Trophoblast cell (in vitro differentiated cells and primary cell): ENCODE results near the gene AUTS2.

ENCODE experiments used
- DNase-seq, 2 donors: peaks; one replicate each; pipeline ENCODE4 v3.0.0-alpha.2; 2016
- H2AFZ ChIP-seq: 2 replicates; pipeline ENCODE4 v1.6.1; 2013; ENCODE audit warnings: low read length, moderate library complexity, mild to moderate bottlenecking; ENCODE audit not compliant: insufficient read depth, poor library complexity
- H2AK5ac ChIP-seq: 2 replicates; pipeline ENCODE4 v1.6.1; 2013; ENCODE audit warnings: mild to moderate bottlenecking, low read length
- H2BK120ac ChIP-seq: 2 replicates; pipeline ENCODE4 v1.6.1; 2013; ENCODE audit warnings: low read length, mild to moderate bottlenecking, moderate library complexity; ENCODE audit not compliant: insufficient read depth, poor library complexity
- H2BK12ac ChIP-seq: 2 replicates; pipeline ENCODE4 v1.6.1; 2013; ENCODE audit warnings: mild to moderate bottlenecking, low read length, moderate library complexity
- H2BK5ac ChIP-seq: 2 replicates; pipeline ENCODE4 v1.6.1; 2013; ENCODE audit warnings: low read length, low read depth, moderate library complexity, mild to moderate bottlenecking; ENCODE audit not compliant: poor library complexity
- H3K14ac ChIP-seq: 2 replicates; pipeline ENCODE4 v1.6.1; 2013; ENCODE audit warnings: mild to moderate bottlenecking, low read length
- H3K18ac ChIP-seq: 2 replicates; pipeline ENCODE4 v1.6.1; 2013; ENCODE audit warnings: mild to moderate bottlenecking, low read length
- H3K23ac ChIP-seq: 2 replicates; pipeline ENCODE4 v1.6.1; 2013; ENCODE audit warnings: low read length
- H3K27ac ChIP-seq: 2 replicates; pipeline ENCODE4 v1.5.1; 2013; ENCODE audit warnings: low read depth, mild to moderate bottlenecking, inconsistent platforms, low read length, moderate library complexity
- H3K27me3 ChIP-seq: 2 replicates; pipeline ENCODE4 v1.6.1; 2013; ENCODE audit warnings: inconsistent platforms, mild to moderate bottlenecking, low read length, moderate library complexity; ENCODE audit not compliant: insufficient read depth
- H3K36me3 ChIP-seq, 2 experiments: 1 replicate in 1 of 2; 2 replicates in 1 of 2; pipeline ENCODE4 v1.6.1; 2013; ENCODE audit warnings: low read length in 2 of 2, mild to moderate bottlenecking in 2 of 2, moderate library complexity in 1 of 2; ENCODE audit not compliant: insufficient read depth in 2 of 2, control insufficient read depth in 1 of 2
- H3K4ac ChIP-seq: 2 replicates; pipeline ENCODE4 v1.6.1; 2013; ENCODE audit warnings: low read depth, mild to moderate bottlenecking, low read length, moderate library complexity
- H3K4me1 ChIP-seq, 2 experiments: 1 replicate in 1 of 2; 2 replicates in 1 of 2; pipeline ENCODE4 v1.6.1; 2013; ENCODE audit warnings: low read length in 2 of 2, mild to moderate bottlenecking in 2 of 2, moderate library complexity in 1 of 2; ENCODE audit not compliant: insufficient read depth in 2 of 2, control insufficient read depth in 1 of 2
- H3K4me2 ChIP-seq: 2 replicates; pipeline ENCODE4 v1.6.1; 2013; ENCODE audit warnings: inconsistent platforms, mild to moderate bottlenecking, low read length, moderate library complexity
- H3K4me3 ChIP-seq: 2 replicates; pipeline ENCODE4 v1.5.1; 2013; ENCODE audit warnings: mild to moderate bottlenecking, low read depth, low read length, inconsistent platforms
- H3K79me1 ChIP-seq: one replicate; pipeline ENCODE4 v1.6.1; 2013; ENCODE audit warnings: low read length
- H3K79me2 ChIP-seq: 2 replicates; pipeline ENCODE4 v1.6.1; 2013; ENCODE audit warnings: low read length, mild to moderate bottlenecking; ENCODE audit not compliant: control insufficient read depth, insufficient read depth, poor library complexity
- H3K9ac ChIP-seq: 2 replicates; pipeline ENCODE4 v1.6.1; 2013; ENCODE audit warnings: mild to moderate bottlenecking, low read length
- H3K9me3 ChIP-seq: 2 replicates; pipeline ENCODE4 v1.6.1; 2013; ENCODE audit warnings: low read depth, mild to moderate bottlenecking, control low read depth, inconsistent platforms, low read length; ENCODE audit not compliant: insufficient read depth
- H4K12ac ChIP-seq: 2 replicates; pipeline ENCODE4 v1.6.1; 2013; ENCODE audit warnings: low read depth, mild to moderate bottlenecking, low read length, moderate library complexity
- H4K8ac ChIP-seq: 2 replicates; pipeline ENCODE4 v1.6.1; 2013; ENCODE audit warnings: low read depth, mild to moderate bottlenecking, low read length, moderate library complexity
- H4K91ac ChIP-seq: one replicate; pipeline ENCODE4 v1.6.1; 2013; ENCODE audit warnings: low read depth, mild to moderate bottlenecking, low read length, moderate library complexity
- WGBS: extraction: QIAGEN DNeasy Blood & Tissue Kit; methylation state at CpG from one replicate; pipeline ENCODE4 v1.1.7; 2013; ENCODE audit warnings: missing lambda C conversion rate; ENCODE audit not compliant: insufficient read length, insufficient coverage; ENCODE audit errors: extremely low coverage; 5-methylcytosine and 5-hydroxymethylcytosine counted together

AUTS2 gene

GRCh38 chr7:69739190-69739589, 140.9 kb downstream of the AUTS2 start:
- Histone ChIP-seq H3K4me1 (peaks cover 7 to 11% of the 10 kb centered on the region in 2 experiments), H2BK12ac (no peak overlapping the region), H3K36me3 (no peaks in the 10 kb centered on the region), H3K27ac (no peak overlapping the region), H3K9me3 (no peaks in the 10 kb centered on the region), H3K4me2 (no peak overlapping the region), H2AFZ (no peak overlapping the region), H3K27me3 (no peaks in the 10 kb centered on the region), H2BK5ac (no peak overlapping the region), H2BK120ac (no peak overlapping the region), H3K4ac (no peak overlapping the region), H3K9ac (no peak overlapping the region), H3K4me3 (no peak overlapping the region), H4K8ac (no peak overlapping the region), H2AK5ac (no peak overlapping the region), H3K14ac (no peak overlapping the region), H3K23ac (no peak overlapping the region), H3K79me2 (no peaks in the 10 kb centered on the region), H4K12ac (no peak overlapping the region), H4K91ac (no peak overlapping the region), H3K18ac (no peak overlapping the region), H3K79me1 (no peaks in the 10 kb centered on the region)
- peak; percentile 81 to 88 for DNase-seq
- WGBS, result no CpG with 5 or more reads among the region's 1 CpG

GRCh38 chr7:69739931-69740431, 141.7 kb downstream of the AUTS2 start:
- H3K36me3 ChIP-seq, result no peaks in the 10 kb centered on the region
- no peaks in the 10 kb centered on the region for H3K79me2 ChIP-seq
- H3K14ac ChIP-seq, result no peak overlapping the region
- H4K91ac ChIP-seq, result no peak overlapping the region
- H4K12ac ChIP-seq, result no peak overlapping the region
- H3K27ac ChIP-seq, result no peak overlapping the region
- H3K23ac ChIP-seq, result no peak overlapping the region
- H2BK120ac ChIP-seq, result no peak overlapping the region
- no peak overlapping the region for H2AK5ac ChIP-seq
- H3K9ac ChIP-seq, result no peak overlapping the region
- no peak overlapping the region for H4K8ac ChIP-seq
- no peak for DNase-seq
- no peaks in the 10 kb centered on the region for H3K27me3 ChIP-seq
- H3K4me2 ChIP-seq, result no peak overlapping the region
- no peak overlapping the region for H2BK12ac ChIP-seq
- no CpG with 5 or more reads among the region's 4 CpGs for WGBS
- H3K18ac ChIP-seq, result no peak overlapping the region
- H3K4me3 ChIP-seq, result no peak overlapping the region
- peaks cover 7 to 11% of the 10 kb centered on the region in 2 experiments for H3K4me1 ChIP-seq
- H2BK5ac ChIP-seq, result no peak overlapping the region
- no peak overlapping the region for H2AFZ ChIP-seq
- H3K79me1 ChIP-seq, result no peaks in the 10 kb centered on the region
- no peaks in the 10 kb centered on the region for H3K9me3 ChIP-seq
- no peak overlapping the region for H3K4ac ChIP-seq

- Histone ChIP-seq H4K8ac (no peak overlapping the region), H3K14ac (no peak overlapping the region), H2BK5ac (no peak overlapping the region), H3K4ac (no peak overlapping the region), H2AK5ac (no peak overlapping the region), H4K91ac (no peak overlapping the region), H3K79me2 (no peaks in the 10 kb centered on the region), H4K12ac (no peak overlapping the region), H3K27ac (no peak overlapping the region), H2BK120ac (no peak overlapping the region), H3K79me1 (no peaks in the 10 kb centered on the region), H3K27me3 (no peaks in the 10 kb centered on the region), H3K9ac (no peak overlapping the region), H3K4me2 (no peak overlapping the region), H3K18ac (no peak overlapping the region), H3K23ac (no peak overlapping the region), H3K9me3 (no peaks in the 10 kb centered on the region), H3K36me3 (no peaks in the 10 kb centered on the region), H2BK12ac (no peak overlapping the region), H3K4me3 (no peak overlapping the region), H3K4me1 (peaks cover 7 to 9% of the 10 kb centered on the region in 2 experiments), H2AFZ (no peak overlapping the region)
- no CpG with 5 or more reads among the region's 1 CpG for WGBS
- DNase-seq, result no peak
Observed at GRCh38 chr7:69742237-69742636, 144.0 kb downstream of the AUTS2 start.

- Histone ChIP-seq H4K91ac (no peak overlapping the region), H3K9me3 (no peaks in the 10 kb centered on the region), H4K12ac (no peak overlapping the region), H3K27me3 (no peaks in the 10 kb centered on the region), H3K27ac (no peak overlapping the region), H3K36me3 (no peaks in the 10 kb centered on the region), H3K4me2 (no peak overlapping the region), H3K79me1 (no peaks in the 10 kb centered on the region), H3K79me2 (no peaks in the 10 kb centered on the region), H3K23ac (no peak overlapping the region), H3K14ac (no peak overlapping the region), H2AK5ac (no peak overlapping the region), H2BK5ac (no peak overlapping the region), H3K9ac (no peak overlapping the region), H2AFZ (no peak overlapping the region), H3K4me3 (no peak overlapping the region), H2BK12ac (no peak overlapping the region), H2BK120ac (no peak overlapping the region), H3K18ac (no peak overlapping the region), H4K8ac (no peak overlapping the region), H3K4ac (no peak overlapping the region), H3K4me1 (peaks cover 4 to 6% of the 10 kb centered on the region in 2 experiments)
- WGBS, result no CpG with 5 or more reads among the region's 2 CpGs
- peak in 1 of 2 donors; percentile 58 for DNase-seq
Observed at GRCh38 chr7:69743436-69743835, 145.2 kb downstream of the AUTS2 start.
